Central memory CD4-positive, alpha-beta T cell (primary cell): ENCODE measurements around the gene CELF2.
"Not testable (repeated sequence)": the region's sequence is repeated elsewhere in the genome, so short reads cannot be mapped to it uniquely, and the experiment has no call there.

ENCODE experiments used
- DNase-seq: peaks from one replicate; pipeline ENCODE4 v3.0.0; 2022
- total RNA-seq, 3 experiments: gene quantifications; one replicate each; lab custom pipeline; 2026; lab: John Stamatoyannopoulos, UW

The CELF2 gene
- total RNA-seq: 277 to 406 (median 292) reads per million in 3 experiments

- DNase-seq: peak; percentile 48
Measured at GRCh38 chr10:11017570-11018431, at the start of gene CELF2. Gene CELF2, plus strand, starts transcription at chr10:11017872. Its CDS starts 218 bp downstream, at chr10:11018090.

- DNase-seq: no peak
Measured at GRCh38 chr10:10968257-10968588, 49.4 kb upstream of the CELF2 start.

- no peak for DNase-seq
Measured at GRCh38 chr10:10973310-10973709, 44.4 kb upstream of the CELF2 start.

GRCh38 chr10:10975647-10976046, 42.0 kb upstream of the CELF2 start:
- no peak for DNase-seq

- DNase-seq: no peak
Measured at GRCh38 chr10:10976652-10977051, 41.0 kb upstream of the CELF2 start.

- DNase-seq: no peak
Measured at GRCh38 chr10:10977226-10977956, 40.3 kb upstream of the CELF2 start.

- DNase-seq: no peak
Measured at GRCh38 chr10:10977978-10978377, 39.7 kb upstream of the CELF2 start.

- no peak for DNase-seq
Measured at GRCh38 chr10:10985361-10985760, 32.3 kb upstream of the CELF2 start.

- DNase-seq: no peak
Measured at GRCh38 chr10:10986606-10987005, 31.1 kb upstream of the CELF2 start.

GRCh38 chr10:10987111-10987510, 30.6 kb upstream of the CELF2 start:
- no peak for DNase-seq

GRCh38 chr10:10989669-10990068, 28.0 kb upstream of the CELF2 start:
- no peak for DNase-seq

GRCh38 chr10:10991144-10991543, 26.5 kb upstream of the CELF2 start:
- DNase-seq: no peak

GRCh38 chr10:10992072-10992471, 25.6 kb upstream of the CELF2 start:
- no peak for DNase-seq

- DNase-seq: no peak
Measured at GRCh38 chr10:10992961-10993714, 24.5 kb upstream of the CELF2 start.

GRCh38 chr10:10993785-10994184, 23.9 kb upstream of the CELF2 start:
- no peak for DNase-seq

- no peak for DNase-seq
Measured at GRCh38 chr10:10994360-10994759, 23.3 kb upstream of the CELF2 start.

- DNase-seq: no peak
Measured at GRCh38 chr10:10995120-10995519, 22.6 kb upstream of the CELF2 start.

- DNase-seq: no peak
Measured at GRCh38 chr10:10996966-10997620, 20.6 kb upstream of the CELF2 start.

- DNase-seq: not testable (repeated sequence)
Measured at GRCh38 chr10:10999501-10999900, 18.2 kb upstream of the CELF2 start.

GRCh38 chr10:11002485-11002884, 15.2 kb upstream of the CELF2 start:
- DNase-seq: no peak

- no peak for DNase-seq
Measured at GRCh38 chr10:11002916-11003315, 14.8 kb upstream of the CELF2 start.

GRCh38 chr10:11003679-11004078, 14.0 kb upstream of the CELF2 start:
- no peak for DNase-seq
